GM13976 (cell line): Measurements from ENCODE around the gene TNXB.

Experiments
- DNase-seq: peaks from one replicate; pipeline ENCODE4 v3.0.0; 2012; ENCODE audit warnings: low spot score
- in situ Hi-C: fragments of 300-500 bp; cut with MboI; formaldehyde crosslinking; loops from one replicate; pipeline ENCODE4 v1.12.0; 2022; ENCODE audit warnings: low sequenced_read_pairs, mixed read lengths, inconsistent platforms; ENCODE audit not compliant: unreplicated experiment
- TF ChIP-seq, protein P1 (sequence below): IDR thresholded peaks from 2 replicates; pipeline ENCODE4 v1.5.1; 2012; ENCODE audit warnings: borderline replicate concordance, mild to moderate bottlenecking; ENCODE audit not compliant: insufficient read depth; ENCODE audit errors: extremely low read depth, missing control alignments, control extremely low read depth

Gene TNXB

DNA sequence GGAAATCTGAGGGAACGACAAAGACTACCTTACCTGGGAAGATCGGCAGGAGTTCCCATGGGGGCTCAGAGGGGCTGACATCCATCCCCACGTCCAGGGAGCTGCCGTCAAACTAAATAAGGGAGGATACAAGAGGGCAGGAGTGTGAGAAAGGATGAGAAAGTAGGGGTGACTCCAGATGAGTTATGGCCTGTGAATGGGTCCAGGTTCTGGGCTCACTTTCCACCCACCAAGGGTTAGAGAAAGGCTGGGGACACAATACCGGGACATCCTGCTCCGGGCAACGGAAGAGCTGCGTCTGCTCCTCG, 18.2 kb upstream of the TNXB start:
- no peak for DNase-seq
- TF ChIP-seq, protein P1, sequence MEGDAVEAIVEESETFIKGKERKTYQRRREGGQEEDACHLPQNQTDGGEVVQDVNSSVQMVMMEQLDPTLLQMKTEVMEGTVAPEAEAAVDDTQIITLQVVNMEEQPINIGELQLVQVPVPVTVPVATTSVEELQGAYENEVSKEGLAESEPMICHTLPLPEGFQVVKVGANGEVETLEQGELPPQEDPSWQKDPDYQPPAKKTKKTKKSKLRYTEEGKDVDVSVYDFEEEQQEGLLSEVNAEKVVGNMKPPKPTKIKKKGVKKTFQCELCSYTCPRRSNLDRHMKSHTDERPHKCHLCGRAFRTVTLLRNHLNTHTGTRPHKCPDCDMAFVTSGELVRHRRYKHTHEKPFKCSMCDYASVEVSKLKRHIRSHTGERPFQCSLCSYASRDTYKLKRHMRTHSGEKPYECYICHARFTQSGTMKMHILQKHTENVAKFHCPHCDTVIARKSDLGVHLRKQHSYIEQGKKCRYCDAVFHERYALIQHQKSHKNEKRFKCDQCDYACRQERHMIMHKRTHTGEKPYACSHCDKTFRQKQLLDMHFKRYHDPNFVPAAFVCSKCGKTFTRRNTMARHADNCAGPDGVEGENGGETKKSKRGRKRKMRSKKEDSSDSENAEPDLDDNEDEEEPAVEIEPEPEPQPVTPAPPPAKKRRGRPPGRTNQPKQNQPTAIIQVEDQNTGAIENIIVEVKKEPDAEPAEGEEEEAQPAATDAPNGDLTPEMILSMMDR = no peak
- in situ Hi-C loops = no loop called here

DNA sequence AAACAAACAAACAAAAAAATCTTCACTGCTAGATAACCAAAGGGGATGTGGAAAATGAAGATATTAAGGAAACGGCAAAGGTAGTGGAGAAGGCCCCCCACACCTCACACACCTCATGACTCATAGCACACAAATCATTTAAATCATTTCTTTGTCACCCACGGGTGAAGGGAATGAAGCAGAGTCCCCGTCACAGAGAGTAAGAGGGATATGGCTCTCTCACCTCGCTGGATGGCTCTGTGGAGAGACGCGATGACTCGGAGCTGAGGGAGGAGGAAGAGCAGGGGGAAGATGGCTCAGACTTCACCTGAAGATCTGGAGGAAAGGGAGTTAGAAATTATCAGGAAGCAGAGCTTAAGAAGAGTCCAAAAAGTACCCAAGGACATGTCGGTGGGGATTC, 17.7 kb upstream of the TNXB start:
- no peak for DNase-seq
- in situ Hi-C loops = no loop called here
- TF ChIP-seq, protein P1 = no peak

GRCh38 chr6:32123681-32124080, 14.5 kb upstream of the TNXB start:
- in situ Hi-C loops = no loop called here
- TF ChIP-seq, protein P1 = no peak

GRCh38 chr6:32120573-32121059, 11.5 kb upstream of the TNXB start:
- DNase-seq = no peak
- in situ Hi-C loops = no loop called here
- TF ChIP-seq, protein P1 = no peak

More at GRCh38 chr6:32123681-32124080, 14.5 kb upstream of the TNXB start:
- no peak for DNase-seq

GRCh38 chr6:32118782-32119628, 9.9 kb upstream of the TNXB start:
- TF ChIP-seq, protein P1 = peak; percentile 91
- DNase-seq = peak; percentile 87
- in situ Hi-C loops = no loop called here

- DNase-seq = no peak
- in situ Hi-C loops = no loop called here
- TF ChIP-seq, protein P1 = no peak
Observed at GRCh38 chr6:32117461-32117860, 8.3 kb upstream of the TNXB start.
